NCI-H2107 treated with DMSO at 0.1 percent for 48 hours (cell line): ENCODE results near the gene MAPKAPK3.
A peak's percentile ranks its signal among the peaks of the same experiment; 100 is the strongest.

Source experiments
- DNase-seq: peaks from one replicate; lab custom pipeline; 2025; ENCODE audit not compliant: unreplicated experiment; lab: John Stamatoyannopoulos, UW

The MAPKAPK3 gene

GRCh38 chr3:50587373-50587772 lies 29.6 kb upstream of the MAPKAPK3 start:
- DNase-seq = no peak

GRCh38 chr3:50587806-50588758 lies 28.9 kb upstream of the MAPKAPK3 start:
- DNase-seq = no peak

GRCh38 chr3:50588759-50589433 lies 28.1 kb upstream of the MAPKAPK3 start:
- DNase-seq = no peak

GRCh38 chr3:50591196-50591741 lies 25.7 kb upstream of the MAPKAPK3 start:
- DNase-seq = no peak

- DNase-seq = no peak
Observed at GRCh38 chr3:50592568-50592967, 24.4 kb upstream of the MAPKAPK3 start.

- DNase-seq = no peak
Observed at GRCh38 chr3:50594253-50594785, 22.6 kb upstream of the MAPKAPK3 start.

- DNase-seq = no peak
Observed at GRCh38 chr3:50599115-50599715, 17.7 kb upstream of the MAPKAPK3 start.

- no peak for DNase-seq
Observed at GRCh38 chr3:50599716-50600118, 17.2 kb upstream of the MAPKAPK3 start.

- no peak for DNase-seq
Observed at GRCh38 chr3:50600141-50600753, 16.7 kb upstream of the MAPKAPK3 start.

GRCh38 chr3:50600841-50601591 lies 15.9 kb upstream of the MAPKAPK3 start:
- peak; percentile 78 for DNase-seq

GRCh38 chr3:50602595-50603191 lies 14.3 kb upstream of the MAPKAPK3 start:
- DNase-seq = no peak

GRCh38 chr3:50603261-50604109 lies 13.5 kb upstream of the MAPKAPK3 start:
- DNase-seq = no peak

- DNase-seq = no peak
Observed at GRCh38 chr3:50604110-50604621, 12.8 kb upstream of the MAPKAPK3 start.

GRCh38 chr3:50604628-50605588 lies 12.0 kb upstream of the MAPKAPK3 start:
- no peak for DNase-seq

- no peak for DNase-seq
Observed at GRCh38 chr3:50605901-50606326, 11.0 kb upstream of the MAPKAPK3 start.

- no peak for DNase-seq
Observed at GRCh38 chr3:50606596-50606995, 10.4 kb upstream of the MAPKAPK3 start.
